ENCODE data around the gene LAMA1. TPM values are rescaled to one million over a fixed set of nuclear protein-coding genes. Genes with fewer than 3 reads are reported as not detected.

The LAMA1 gene
- total RNA-seq, 4 donors from 2014 or later, result 0.83 to 3.2 (median 1.4) TPM

DNA sequence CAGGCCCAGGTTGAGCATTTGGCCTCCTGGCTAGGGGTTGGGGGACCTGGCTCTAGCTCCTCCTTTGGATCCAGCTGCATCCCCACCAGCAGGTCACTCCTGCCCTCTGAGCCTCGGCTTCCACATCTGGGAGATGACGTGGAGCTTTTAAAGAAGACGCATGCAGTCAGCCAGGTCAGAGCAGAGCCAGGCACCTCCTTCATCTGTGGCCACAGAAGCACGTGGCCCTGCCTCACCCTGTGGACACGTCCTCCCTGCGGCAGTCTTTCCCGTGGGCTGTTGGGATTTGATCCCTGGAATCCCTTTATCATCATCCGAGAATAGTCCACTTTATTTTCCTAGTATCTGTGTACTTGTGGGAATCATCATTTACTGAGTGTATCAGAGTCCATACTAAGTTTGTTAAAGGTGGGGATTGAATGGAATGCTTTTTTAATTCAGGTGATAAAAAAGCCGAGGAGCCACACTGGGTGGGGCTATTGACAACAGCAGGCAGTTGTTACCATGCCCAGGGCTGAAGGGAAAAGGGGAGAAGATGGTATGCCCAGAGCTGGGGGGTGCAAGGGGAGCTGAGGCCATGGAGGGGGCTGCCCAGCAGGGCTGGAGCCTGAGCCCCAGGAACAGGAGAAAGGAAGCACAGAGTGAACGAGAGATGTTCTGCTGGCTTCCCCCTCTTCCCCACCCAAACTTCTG is 170.1 kb downstream of the LAMA1 start:
- Histone ChIP-seq H3K4me3 (no peak overlapping the region), H3K27ac (no peak overlapping the region), H3K9me3 (no peaks in the 10 kb centered on the region), H3K4me1 (no peaks in the 10 kb centered on the region), H3K36me3 (no peaks in the 10 kb centered on the region), H3K27me3 (no peaks in the 10 kb centered on the region)
- TF ChIP-seq, protein P1, sequence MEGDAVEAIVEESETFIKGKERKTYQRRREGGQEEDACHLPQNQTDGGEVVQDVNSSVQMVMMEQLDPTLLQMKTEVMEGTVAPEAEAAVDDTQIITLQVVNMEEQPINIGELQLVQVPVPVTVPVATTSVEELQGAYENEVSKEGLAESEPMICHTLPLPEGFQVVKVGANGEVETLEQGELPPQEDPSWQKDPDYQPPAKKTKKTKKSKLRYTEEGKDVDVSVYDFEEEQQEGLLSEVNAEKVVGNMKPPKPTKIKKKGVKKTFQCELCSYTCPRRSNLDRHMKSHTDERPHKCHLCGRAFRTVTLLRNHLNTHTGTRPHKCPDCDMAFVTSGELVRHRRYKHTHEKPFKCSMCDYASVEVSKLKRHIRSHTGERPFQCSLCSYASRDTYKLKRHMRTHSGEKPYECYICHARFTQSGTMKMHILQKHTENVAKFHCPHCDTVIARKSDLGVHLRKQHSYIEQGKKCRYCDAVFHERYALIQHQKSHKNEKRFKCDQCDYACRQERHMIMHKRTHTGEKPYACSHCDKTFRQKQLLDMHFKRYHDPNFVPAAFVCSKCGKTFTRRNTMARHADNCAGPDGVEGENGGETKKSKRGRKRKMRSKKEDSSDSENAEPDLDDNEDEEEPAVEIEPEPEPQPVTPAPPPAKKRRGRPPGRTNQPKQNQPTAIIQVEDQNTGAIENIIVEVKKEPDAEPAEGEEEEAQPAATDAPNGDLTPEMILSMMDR (IDR thresholded peaks at IDR 0.05), result no peak
- TF ChIP-seq EP300 (IDR thresholded peaks at IDR 0.05), result no peak
- no peak for TF ChIP-seq POLR2A (IDR thresholded peaks at IDR 0.05)
- no peak for TF ChIP-seq POLR2AphosphoS5 (IDR thresholded peaks at IDR 0.05)
- 77% methylated on average over 8 of the region's 10 CpGs for WGBS
- no peak for DNase-seq (ENCODE audit: low spot score in 2 of 2)

DNA sequence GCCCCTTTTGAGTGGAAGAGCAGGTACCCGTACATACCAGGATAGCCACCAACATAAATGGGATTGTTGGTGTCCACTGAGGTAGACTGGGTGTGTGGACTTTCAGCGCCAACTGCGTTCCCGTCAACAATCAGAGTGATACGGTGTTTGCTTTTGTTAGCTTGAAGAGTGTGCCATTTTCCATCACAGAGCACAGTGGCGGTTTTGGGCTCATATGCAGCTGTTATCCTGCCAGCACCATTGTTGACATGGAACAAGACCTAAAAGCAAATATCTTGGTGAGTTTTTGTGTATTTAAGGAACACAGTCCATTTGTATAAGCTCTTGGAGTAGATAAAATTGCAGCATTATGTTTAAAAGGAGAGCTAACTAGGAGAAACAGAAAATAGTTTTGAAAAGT is 174.5 kb downstream of the LAMA1 start:
- Histone ChIP-seq H3K27ac (no peak overlapping the region), H3K4me1 (no peaks in the 10 kb centered on the region), H3K9me3 (no peaks in the 10 kb centered on the region), H3K4me3 (no peak overlapping the region), H3K27me3 (no peaks in the 10 kb centered on the region), H3K36me3 (no peaks in the 10 kb centered on the region)
- no peak for DNase-seq (ENCODE audit: low spot score in 2 of 2)
- WGBS, result 89% methylated on average over 6 of the region's 6 CpGs
- TF ChIP-seq EP300 (IDR thresholded peaks at IDR 0.05) (no peak), POLR2AphosphoS5 (IDR thresholded peaks at IDR 0.05) (no peak), POLR2A (IDR thresholded peaks at IDR 0.05) (no peak)
- TF ChIP-seq, protein P1 (IDR thresholded peaks at IDR 0.05), result no peak

DNA sequence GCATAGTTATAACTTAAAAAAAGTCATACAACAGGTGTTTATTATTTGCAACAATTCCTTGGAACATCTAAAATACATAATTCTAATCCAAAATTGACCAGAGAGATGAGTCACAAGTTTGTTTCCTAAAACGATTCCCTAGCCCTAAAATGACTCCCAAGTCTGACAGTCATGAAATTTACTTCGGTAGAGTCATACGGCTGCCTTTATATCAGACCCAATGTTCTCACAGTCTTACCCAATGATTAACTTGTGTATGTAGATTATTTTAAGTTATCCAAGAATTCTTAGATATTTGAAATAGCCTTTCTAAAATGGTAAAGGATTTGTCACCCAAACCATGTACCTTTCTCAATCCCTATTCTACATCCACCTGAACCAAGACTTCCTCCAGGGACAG is 174.9 kb downstream of the LAMA1 start:
- no peak overlapping the region for H3K4me3 ChIP-seq
- no peak for DNase-seq (ENCODE audit: low spot score in 2 of 2)
- no peaks in the 10 kb centered on the region for H3K36me3 ChIP-seq
- H3K27me3 ChIP-seq, result no peaks in the 10 kb centered on the region
- no peak overlapping the region for H3K27ac ChIP-seq
- no peak for TF ChIP-seq EP300 (IDR thresholded peaks at IDR 0.05)
- TF ChIP-seq, protein P1 (IDR thresholded peaks at IDR 0.05), result no peak
- TF ChIP-seq POLR2AphosphoS5 (IDR thresholded peaks at IDR 0.05), result no peak
- TF ChIP-seq POLR2A (IDR thresholded peaks at IDR 0.05), result no peak
- WGBS, result 74% methylated on average over 3 of the region's 3 CpGs
- no peaks in the 10 kb centered on the region for H3K9me3 ChIP-seq
- no peaks in the 10 kb centered on the region for H3K4me1 ChIP-seq

DNA sequence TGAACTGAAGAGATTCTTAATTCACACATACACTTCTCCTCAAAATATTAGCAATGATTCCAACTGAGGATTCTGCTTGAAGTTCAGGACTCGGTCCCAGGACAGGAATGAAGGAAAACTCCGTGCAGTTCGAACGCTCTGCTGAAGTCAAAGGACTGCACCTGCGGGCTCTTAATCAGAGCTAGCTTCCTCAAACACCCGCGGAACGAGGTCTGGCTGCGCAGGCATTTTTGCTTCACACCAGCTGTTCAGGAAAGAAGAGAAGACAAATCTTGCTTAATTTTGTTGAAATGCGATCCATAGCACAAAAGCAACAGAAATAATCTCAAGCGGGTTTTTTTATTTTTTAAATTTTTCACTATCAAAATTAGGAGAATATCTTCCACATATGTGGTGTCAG is 175.6 kb downstream of the LAMA1 start:
- Histone ChIP-seq H3K4me1 (no peaks in the 10 kb centered on the region), H3K27me3 (no peaks in the 10 kb centered on the region), H3K4me3 (no peak overlapping the region), H3K36me3 (no peaks in the 10 kb centered on the region), H3K9me3 (no peaks in the 10 kb centered on the region), H3K27ac (no peak overlapping the region)
- WGBS, result 66% methylated on average over 11 of the region's 11 CpGs
- DNase-seq (ENCODE audit: low spot score in 2 of 2), result no peak
- no peak for TF ChIP-seq POLR2AphosphoS5 (IDR thresholded peaks at IDR 0.05)
- TF ChIP-seq POLR2A (IDR thresholded peaks at IDR 0.05), result no peak
- TF ChIP-seq, protein P1 (IDR thresholded peaks at IDR 0.05), result no peak
- TF ChIP-seq EP300 (IDR thresholded peaks at IDR 0.05), result no peak

DNA sequence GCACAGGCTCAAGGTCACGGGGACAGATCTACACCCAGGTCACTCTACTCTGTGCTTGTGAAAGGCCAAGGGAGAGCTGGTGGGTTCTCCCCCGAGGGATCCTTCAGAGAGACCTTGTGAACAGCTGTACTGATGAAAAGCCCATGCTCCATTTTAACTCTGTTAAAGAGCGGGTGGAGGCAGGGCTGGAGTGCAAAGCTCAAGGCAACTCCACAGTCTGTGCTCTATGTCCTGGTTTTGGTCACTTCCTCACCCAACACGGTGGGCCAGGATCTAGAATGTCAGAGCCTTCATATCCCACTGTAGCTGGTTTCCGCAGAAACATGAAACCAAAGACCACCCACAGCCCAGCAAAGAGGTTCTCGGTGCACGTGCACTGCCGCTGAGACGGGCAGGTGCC is 177.1 kb downstream of the LAMA1 start:
- no peak overlapping the region for H3K4me3 ChIP-seq
- no peaks in the 10 kb centered on the region for H3K27me3 ChIP-seq
- H3K36me3 ChIP-seq, result no peaks in the 10 kb centered on the region
- no peaks in the 10 kb centered on the region for H3K4me1 ChIP-seq
- H3K27ac ChIP-seq, result no peak overlapping the region
- TF ChIP-seq EP300 (IDR thresholded peaks at IDR 0.05) (no peak), POLR2AphosphoS5 (IDR thresholded peaks at IDR 0.05) (no peak), POLR2A (IDR thresholded peaks at IDR 0.05) (no peak)
- TF ChIP-seq, protein P1 (IDR thresholded peaks at IDR 0.05), result no peak
- DNase-seq (ENCODE audit: low spot score in 2 of 2), result no peak
- WGBS, result 88% methylated on average over 6 of the region's 9 CpGs
- H3K9me3 ChIP-seq, result no peaks in the 10 kb centered on the region
